Activated naive CD8-positive, alpha-beta T cell (primary cell): ENCODE measurements around the gene SORCS2.

Source experiments
- H3K27ac Mint-ChIP-seq: one replicate; pipeline ENCODE4 v1.8.0; 2021; ENCODE audit warnings: mixed read lengths
- H3K27me3 Mint-ChIP-seq: one replicate; pipeline ENCODE4 v1.8.0; 2021; ENCODE audit warnings: mixed read lengths
- H3K36me3 Mint-ChIP-seq: one replicate; pipeline ENCODE4 v1.8.0; 2021; ENCODE audit warnings: mixed read lengths
- H3K4me1 Mint-ChIP-seq: one replicate; pipeline ENCODE4 v1.8.0; 2021; ENCODE audit warnings: low read depth, mixed read lengths
- H3K4me3 Mint-ChIP-seq: one replicate; pipeline ENCODE4 v1.8.0; 2021; ENCODE audit warnings: mild to moderate bottlenecking, mixed read lengths
- H3K9me3 Mint-ChIP-seq: one replicate; pipeline ENCODE4 v1.8.0; 2021; ENCODE audit warnings: low read depth, mixed read lengths

SORCS2 gene

GRCh38 chr4:7645158-7645557 is 452.8 kb downstream of the SORCS2 start:
- peaks cover 10% of the 10 kb centered on the region for H3K4me1 Mint-ChIP-seq
- no peak overlapping the region for H3K4me3 Mint-ChIP-seq
- H3K9me3 Mint-ChIP-seq: no peaks in the 10 kb centered on the region
- peaks cover 2% of the 10 kb centered on the region for H3K27me3 Mint-ChIP-seq
- no peak overlapping the region for H3K27ac Mint-ChIP-seq
- H3K36me3 Mint-ChIP-seq: no peaks in the 10 kb centered on the region

- H3K27me3 Mint-ChIP-seq: peaks cover 2% of the 10 kb centered on the region
- no peak overlapping the region for H3K27ac Mint-ChIP-seq
- H3K9me3 Mint-ChIP-seq: no peaks in the 10 kb centered on the region
- H3K4me1 Mint-ChIP-seq: peaks cover 14% of the 10 kb centered on the region
- no peaks in the 10 kb centered on the region for H3K36me3 Mint-ChIP-seq
- no peak overlapping the region for H3K4me3 Mint-ChIP-seq
These were observed 453.6 kb downstream of the SORCS2 start for GRCh38 chr4:7645956-7646355.

- H3K4me3 Mint-ChIP-seq: no peak overlapping the region
- H3K27ac Mint-ChIP-seq: no peak overlapping the region
- peaks cover under 1% of the 10 kb centered on the region for H3K27me3 Mint-ChIP-seq
- no peaks in the 10 kb centered on the region for H3K36me3 Mint-ChIP-seq
- no peaks in the 10 kb centered on the region for H3K9me3 Mint-ChIP-seq
- H3K4me1 Mint-ChIP-seq: peaks cover 14% of the 10 kb centered on the region
These were observed 454.2 kb downstream of the SORCS2 start for GRCh38 chr4:7646384-7647061.

- Mint-ChIP-seq H3K4me1 (peaks cover 14% of the 10 kb centered on the region), H3K9me3 (no peaks in the 10 kb centered on the region), H3K27me3 (no peaks in the 10 kb centered on the region), H3K36me3 (no peaks in the 10 kb centered on the region), H3K4me3 (no peak overlapping the region), H3K27ac (no peak overlapping the region)
These were observed 454.8 kb downstream of the SORCS2 start for GRCh38 chr4:7647186-7647585.

- Mint-ChIP-seq H3K9me3 (no peaks in the 10 kb centered on the region), H3K27ac (no peak overlapping the region), H3K4me1 (peaks cover 14% of the 10 kb centered on the region), H3K27me3 (no peaks in the 10 kb centered on the region), H3K36me3 (no peaks in the 10 kb centered on the region), H3K4me3 (no peak overlapping the region)
These were observed 455.5 kb downstream of the SORCS2 start for GRCh38 chr4:7647600-7648543.

- Mint-ChIP-seq H3K27me3 (no peaks in the 10 kb centered on the region), H3K4me3 (no peak overlapping the region), H3K4me1 (peaks cover 14% of the 10 kb centered on the region), H3K27ac (peak overlapping the region; percentile 34), H3K36me3 (no peaks in the 10 kb centered on the region), H3K9me3 (no peaks in the 10 kb centered on the region)
These were observed 456.4 kb downstream of the SORCS2 start for GRCh38 chr4:7648544-7649395.

- Mint-ChIP-seq H3K4me1 (peaks cover 14% of the 10 kb centered on the region), H3K4me3 (peak overlapping the region; percentile 14), H3K36me3 (no peaks in the 10 kb centered on the region)
These were observed 457.0 kb downstream of the SORCS2 start for GRCh38 chr4:7649411-7649740.

GRCh38 chr4:7649741-7650531 is 457.6 kb downstream of the SORCS2 start:
- H3K4me1 Mint-ChIP-seq: peaks cover 14% of the 10 kb centered on the region
- H3K27ac Mint-ChIP-seq: peak overlapping the region; percentile 56
- H3K9me3 Mint-ChIP-seq: no peaks in the 10 kb centered on the region
- peak overlapping the region; percentile 14 for H3K4me3 Mint-ChIP-seq
- no peaks in the 10 kb centered on the region for H3K36me3 Mint-ChIP-seq
- H3K27me3 Mint-ChIP-seq: peaks cover under 1% of the 10 kb centered on the region

More at GRCh38 chr4:7649411-7649740, 457.0 kb downstream of the SORCS2 start:
- Mint-ChIP-seq H3K9me3 (no peaks in the 10 kb centered on the region), H3K27ac (peak overlapping the region; percentile 56), H3K27me3 (no peaks in the 10 kb centered on the region)

GRCh38 chr4:7650606-7651385 is 458.5 kb downstream of the SORCS2 start:
- Mint-ChIP-seq H3K4me1 (peaks cover 14% of the 10 kb centered on the region), H3K9me3 (no peaks in the 10 kb centered on the region), H3K27ac (peak overlapping the region; percentile 18), H3K36me3 (no peaks in the 10 kb centered on the region), H3K4me3 (no peak overlapping the region), H3K27me3 (peaks cover 4% of the 10 kb centered on the region)

GRCh38 chr4:7651461-7651921 is 459.2 kb downstream of the SORCS2 start:
- no peaks in the 10 kb centered on the region for H3K9me3 Mint-ChIP-seq
- no peak overlapping the region for H3K27ac Mint-ChIP-seq
- no peaks in the 10 kb centered on the region for H3K36me3 Mint-ChIP-seq
- H3K4me3 Mint-ChIP-seq: no peak overlapping the region
- peaks cover 14% of the 10 kb centered on the region for H3K4me1 Mint-ChIP-seq
- H3K27me3 Mint-ChIP-seq: peaks cover 4% of the 10 kb centered on the region

- peaks cover 14% of the 10 kb centered on the region for H3K4me1 Mint-ChIP-seq
These were observed 459.7 kb downstream of the SORCS2 start for GRCh38 chr4:7652006-7652405.

GRCh38 chr4:7652451-7652881 is 460.1 kb downstream of the SORCS2 start:
- H3K4me1 Mint-ChIP-seq: peaks cover 14% of the 10 kb centered on the region
- no peak overlapping the region for H3K4me3 Mint-ChIP-seq
- H3K27me3 Mint-ChIP-seq: peaks cover 4% of the 10 kb centered on the region
- no peak overlapping the region for H3K27ac Mint-ChIP-seq
- no peaks in the 10 kb centered on the region for H3K36me3 Mint-ChIP-seq
- no peaks in the 10 kb centered on the region for H3K9me3 Mint-ChIP-seq

More at GRCh38 chr4:7652006-7652405, 459.7 kb downstream of the SORCS2 start:
- no peaks in the 10 kb centered on the region for H3K9me3 Mint-ChIP-seq
- H3K27me3 Mint-ChIP-seq: peaks cover 4% of the 10 kb centered on the region
- H3K4me3 Mint-ChIP-seq: no peak overlapping the region
- no peak overlapping the region for H3K27ac Mint-ChIP-seq
- H3K36me3 Mint-ChIP-seq: no peaks in the 10 kb centered on the region

GRCh38 chr4:7652906-7653305 is 460.6 kb downstream of the SORCS2 start:
- H3K36me3 Mint-ChIP-seq: no peaks in the 10 kb centered on the region
- no peak overlapping the region for H3K4me3 Mint-ChIP-seq
- peaks cover 14% of the 10 kb centered on the region for H3K4me1 Mint-ChIP-seq
- peaks cover 4% of the 10 kb centered on the region for H3K27me3 Mint-ChIP-seq
- H3K9me3 Mint-ChIP-seq: no peaks in the 10 kb centered on the region
- H3K27ac Mint-ChIP-seq: no peak overlapping the region
